ENCODE results near the gene OXNAD1. TPM values are rescaled to one million over a fixed set of nuclear protein-coding genes. Genes with fewer than 3 reads are reported as not detected.

OXNAD1 gene
- total RNA-seq, 1 donor from 2014 or later = 18.8 TPM

GRCh38 chr3:16319723-16320122, 54.7 kb downstream of the OXNAD1 start:
- Histone ChIP-seq H3K27me3 (ENCODE audit: control insufficient read depth, insufficient read depth, low read length) (no peaks in the 10 kb centered on the region), H3K4me3 (ENCODE audit: low read depth, low read length) (no peak overlapping the region), H3K36me3 (ENCODE audit: control insufficient read depth, insufficient read depth, low read length) (peaks cover 4% of the 10 kb centered on the region)
- TF ChIP-seq CTCF (IDR thresholded peaks at IDR 0.05; ENCODE audit: insufficient read depth, low read length, poor library complexity, severe bottlenecking) = no peak
- DNase-seq (ENCODE audit: low read depth) = no peak

GRCh38 chr3:16320711-16321110, 55.7 kb downstream of the OXNAD1 start:
- peaks cover 4% of the 10 kb centered on the region for H3K36me3 ChIP-seq (ENCODE audit: control insufficient read depth, insufficient read depth, low read length)
- DNase-seq (ENCODE audit: low read depth) = no peak
- no peak for TF ChIP-seq CTCF (IDR thresholded peaks at IDR 0.05; ENCODE audit: insufficient read depth, low read length, poor library complexity, severe bottlenecking)
- H3K4me3 ChIP-seq (ENCODE audit: low read depth, low read length) = no peak overlapping the region
- H3K27me3 ChIP-seq (ENCODE audit: control insufficient read depth, insufficient read depth, low read length) = no peaks in the 10 kb centered on the region

- no peak overlapping the region for H3K4me3 ChIP-seq (ENCODE audit: low read depth, low read length)
- H3K27me3 ChIP-seq (ENCODE audit: control insufficient read depth, insufficient read depth, low read length) = no peaks in the 10 kb centered on the region
- H3K36me3 ChIP-seq (ENCODE audit: control insufficient read depth, insufficient read depth, low read length) = peaks cover 4% of the 10 kb centered on the region
- TF ChIP-seq CTCF (IDR thresholded peaks at IDR 0.05; ENCODE audit: insufficient read depth, low read length, poor library complexity, severe bottlenecking) = no peak
- DNase-seq (ENCODE audit: low read depth) = no peak
These were observed 57.2 kb downstream of the OXNAD1 start for GRCh38 chr3:16322189-16322588.

- no peak for TF ChIP-seq CTCF (IDR thresholded peaks at IDR 0.05; ENCODE audit: insufficient read depth, low read length, poor library complexity, severe bottlenecking)
- DNase-seq (ENCODE audit: low read depth) = no peak
- H3K4me3 ChIP-seq (ENCODE audit: low read depth, low read length) = no peak overlapping the region
- no peaks in the 10 kb centered on the region for H3K27me3 ChIP-seq (ENCODE audit: control insufficient read depth, insufficient read depth, low read length)
- peaks cover 4% of the 10 kb centered on the region for H3K36me3 ChIP-seq (ENCODE audit: control insufficient read depth, insufficient read depth, low read length)
These were observed 58.7 kb downstream of the OXNAD1 start for GRCh38 chr3:16323737-16324136.

- H3K27me3 ChIP-seq (ENCODE audit: control insufficient read depth, insufficient read depth, low read length) = no peaks in the 10 kb centered on the region
- no peak for TF ChIP-seq CTCF (IDR thresholded peaks at IDR 0.05; ENCODE audit: insufficient read depth, low read length, poor library complexity, severe bottlenecking)
- H3K36me3 ChIP-seq (ENCODE audit: control insufficient read depth, insufficient read depth, low read length) = peaks cover 4% of the 10 kb centered on the region
- DNase-seq (ENCODE audit: low read depth) = no peak
- no peak overlapping the region for H3K4me3 ChIP-seq (ENCODE audit: low read depth, low read length)
These were observed 60.8 kb downstream of the OXNAD1 start for GRCh38 chr3:16325850-16326249.

GRCh38 chr3:16326724-16327349, 61.8 kb downstream of the OXNAD1 start:
- Histone ChIP-seq H3K4me3 (ENCODE audit: low read depth, low read length) (no peak overlapping the region), H3K27me3 (ENCODE audit: control insufficient read depth, insufficient read depth, low read length) (no peaks in the 10 kb centered on the region), H3K36me3 (ENCODE audit: control insufficient read depth, insufficient read depth, low read length) (peaks cover 3% of the 10 kb centered on the region)
- DNase-seq (ENCODE audit: low read depth) = no peak
- no peak for TF ChIP-seq CTCF (IDR thresholded peaks at IDR 0.05; ENCODE audit: insufficient read depth, low read length, poor library complexity, severe bottlenecking)

Measured in kidney epithelial cell (primary cell).